ENCODE data around the gene INPP1. TPM values are rescaled to one million over a fixed set of nuclear protein-coding genes. Genes with fewer than 3 reads are reported as not detected.
A peak's percentile ranks its signal among the peaks of the same experiment; 100 is the strongest.
"Not testable (repeated sequence)": the region's sequence is repeated elsewhere in the genome, so short reads cannot be mapped to it uniquely, and the experiment has no call there.

Gene INPP1
- total RNA-seq, 3 donors from 2014 or later = 31.3 to 37.7 (median 36.3) TPM

GRCh38 chr2:190334479-190335224 lies 8.7 kb upstream of the INPP1 start:
- Histone ChIP-seq H3K4me3 (no peak overlapping the region), H3K4me1 (ENCODE audit: low read depth) (peaks cover 5% of the 10 kb centered on the region), H3K9me3 (no peaks in the 10 kb centered on the region), H3K36me3 (ENCODE audit: low read depth) (no peaks in the 10 kb centered on the region)
- TF ChIP-seq CTCF (IDR thresholded peaks at IDR 0.05) = no peak
- peak in 1 of 3 donors; percentile 47 for DNase-seq
- intact Hi-C loops (cut with DNase I, micrococcal nuclease) = no loop called here
- peak; percentile 99 for ATAC-seq

- no peak overlapping the region for H3K4me3 ChIP-seq
- no peak for TF ChIP-seq CTCF (IDR thresholded peaks at IDR 0.05)
Measured at GRCh38 chr2:190335225-190335559, 8.2 kb upstream of the INPP1 start.

GRCh38 chr2:190335584-190335983 lies 7.8 kb upstream of the INPP1 start:
- H3K36me3 ChIP-seq (ENCODE audit: low read depth); H3K4me1 ChIP-seq (ENCODE audit: low read depth); H3K9me3 ChIP-seq; DNase-seq; H3K4me3 ChIP-seq; intact Hi-C loops (cut with DNase I, micrococcal nuclease); ATAC-seq: not testable (repeated sequence)

More at GRCh38 chr2:190335225-190335559, 8.2 kb upstream of the INPP1 start:
- peak; percentile 28 for ATAC-seq
- H3K36me3 ChIP-seq (ENCODE audit: low read depth) = no peaks in the 10 kb centered on the region
- peaks cover 5% of the 10 kb centered on the region for H3K4me1 ChIP-seq (ENCODE audit: low read depth)
- H3K9me3 ChIP-seq = no peaks in the 10 kb centered on the region
- intact Hi-C loops (cut with DNase I, micrococcal nuclease) = no loop called here
- DNase-seq = no peak

GRCh38 chr2:190336420-190336819 lies 7.0 kb upstream of the INPP1 start:
- H3K36me3 ChIP-seq (ENCODE audit: low read depth) = no peaks in the 10 kb centered on the region
- H3K9me3 ChIP-seq = no peaks in the 10 kb centered on the region
- ATAC-seq = no peak
- no peak overlapping the region for H3K4me3 ChIP-seq
- DNase-seq = no peak
- no peak for TF ChIP-seq CTCF (IDR thresholded peaks at IDR 0.05)
- H3K4me1 ChIP-seq (ENCODE audit: low read depth) = peaks cover 5% of the 10 kb centered on the region
- intact Hi-C loops (cut with DNase I, micrococcal nuclease) = no loop called here

- Histone ChIP-seq H3K4me1 (ENCODE audit: low read depth) (peaks cover 5% of the 10 kb centered on the region), H3K4me3 (no peak overlapping the region), H3K36me3 (ENCODE audit: low read depth) (no peaks in the 10 kb centered on the region), H3K9me3 (no peaks in the 10 kb centered on the region)
- DNase-seq (no peak), ATAC-seq (no peak)
- intact Hi-C loops (cut with DNase I, micrococcal nuclease) = no loop called here
- no peak for TF ChIP-seq CTCF (IDR thresholded peaks at IDR 0.05)
Measured at GRCh38 chr2:190338453-190338852, 4.9 kb upstream of the INPP1 start.

- intact Hi-C loops (cut with DNase I, micrococcal nuclease) = no loop called here
- DNase-seq (no peak), ATAC-seq (no peak)
- H3K9me3 ChIP-seq = no peaks in the 10 kb centered on the region
- H3K4me1 ChIP-seq (ENCODE audit: low read depth) = peaks cover 7% of the 10 kb centered on the region
- no peaks in the 10 kb centered on the region for H3K36me3 ChIP-seq (ENCODE audit: low read depth)
- no peak overlapping the region for H3K4me3 ChIP-seq
- no peak for TF ChIP-seq CTCF (IDR thresholded peaks at IDR 0.05)
Measured at GRCh38 chr2:190339394-190339793, 4.0 kb upstream of the INPP1 start.
